HG02610 (cell line): ENCODE data around the gene APLN.

ENCODE experiments used
- ATAC-seq: cut with Tn5 transposase; IDR thresholded peaks from one replicate; pipeline ENCODE4 v1.9.1; 2021; ENCODE audit warnings: mild to moderate bottlenecking, moderate library complexity; ENCODE audit not compliant: unreplicated experiment

Gene APLN

DNA sequence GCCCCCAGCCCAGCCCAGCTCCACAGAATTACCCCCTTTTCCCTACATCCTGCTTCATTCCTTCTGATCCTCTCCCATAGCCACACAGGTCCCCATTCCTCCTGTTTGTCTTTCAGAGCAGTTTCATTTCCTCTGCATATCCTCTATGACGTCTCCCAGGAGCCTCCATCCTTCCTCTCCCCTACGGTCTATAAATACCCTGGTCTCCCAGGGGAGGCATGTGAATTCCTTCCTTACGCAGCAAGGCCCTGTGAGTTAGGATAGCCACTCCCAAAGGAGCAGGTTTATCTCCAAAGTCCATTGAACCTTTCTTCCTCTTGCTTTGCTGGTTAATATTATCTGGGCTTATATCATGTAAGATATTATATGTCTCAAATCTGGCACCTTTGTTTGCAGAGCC, 8.4 kb upstream of the APLN start:
- ATAC-seq: no peak

DNA sequence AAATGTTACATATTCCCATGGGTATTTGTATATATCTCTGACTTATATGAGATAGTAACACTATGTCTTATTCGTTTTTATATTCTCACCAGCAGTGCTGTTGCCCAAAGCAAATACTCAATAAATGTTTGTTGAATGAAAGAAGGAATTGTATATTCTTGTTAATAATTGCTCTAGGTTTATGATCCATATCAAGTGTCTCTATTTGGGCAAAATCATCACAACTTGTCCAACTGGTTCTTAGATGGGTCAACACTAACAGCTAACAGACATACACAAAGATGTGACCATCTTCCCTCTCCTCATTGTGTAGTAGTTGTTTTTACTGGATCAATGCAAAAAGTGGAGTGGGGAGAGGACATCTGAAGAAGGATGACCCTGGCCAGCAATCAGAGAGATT, 6.6 kb upstream of the APLN start:
- no peak for ATAC-seq

DNA sequence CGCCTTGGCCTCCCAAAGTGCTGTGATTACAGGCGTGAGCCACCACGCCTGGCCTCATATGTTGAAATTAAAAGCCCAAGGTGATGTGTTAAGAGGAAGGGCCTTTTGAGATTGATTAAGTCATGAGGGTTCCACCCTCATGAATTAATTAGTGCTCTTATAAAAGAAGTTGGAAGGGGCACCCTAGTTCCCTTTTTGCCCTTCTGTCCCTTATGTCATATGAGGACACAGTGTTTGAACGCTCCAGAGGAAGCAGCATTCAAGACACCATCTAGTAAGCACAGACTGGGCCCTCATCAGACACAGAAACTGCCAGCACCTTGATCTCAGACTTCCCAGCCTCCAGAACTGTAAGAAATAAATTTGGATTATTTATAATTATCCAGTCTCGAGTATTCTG, 5.1 kb upstream of the APLN start:
- no peak for ATAC-seq

DNA sequence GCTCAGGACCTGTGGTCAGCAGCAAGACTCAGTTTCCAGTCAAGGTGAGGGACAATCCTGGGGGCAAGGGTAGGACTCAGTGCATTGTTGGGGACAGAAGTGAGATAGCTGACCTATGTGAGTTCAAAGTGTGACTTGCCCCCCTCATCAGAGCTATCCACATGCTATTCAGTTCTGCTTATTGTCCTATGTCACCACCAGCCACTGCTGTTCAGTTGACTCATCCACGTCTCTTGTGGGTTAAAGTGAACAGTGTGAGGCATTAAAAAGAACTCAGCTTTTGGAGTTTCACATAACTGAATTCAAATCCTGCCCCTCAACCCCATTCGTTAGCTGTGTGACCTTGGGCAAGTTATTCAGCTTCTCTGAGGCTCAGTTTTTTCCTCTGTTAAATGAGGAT, 4.4 kb upstream of the APLN start:
- no peak for ATAC-seq

- no peak for ATAC-seq
These were observed 3.7 kb upstream of the APLN start for GRCh38 chrX:129658429-129658828.

- no peak for ATAC-seq
These were observed 942 bp upstream of the APLN start for GRCh38 chrX:129655547-129656249.

- ATAC-seq: peak; percentile 64
These were observed 645 bp downstream of the APLN start for GRCh38 chrX:129653971-129654651.

- ATAC-seq: no peak
These were observed 1.4 kb downstream of the APLN start for GRCh38 chrX:129653181-129653970.

DNA sequence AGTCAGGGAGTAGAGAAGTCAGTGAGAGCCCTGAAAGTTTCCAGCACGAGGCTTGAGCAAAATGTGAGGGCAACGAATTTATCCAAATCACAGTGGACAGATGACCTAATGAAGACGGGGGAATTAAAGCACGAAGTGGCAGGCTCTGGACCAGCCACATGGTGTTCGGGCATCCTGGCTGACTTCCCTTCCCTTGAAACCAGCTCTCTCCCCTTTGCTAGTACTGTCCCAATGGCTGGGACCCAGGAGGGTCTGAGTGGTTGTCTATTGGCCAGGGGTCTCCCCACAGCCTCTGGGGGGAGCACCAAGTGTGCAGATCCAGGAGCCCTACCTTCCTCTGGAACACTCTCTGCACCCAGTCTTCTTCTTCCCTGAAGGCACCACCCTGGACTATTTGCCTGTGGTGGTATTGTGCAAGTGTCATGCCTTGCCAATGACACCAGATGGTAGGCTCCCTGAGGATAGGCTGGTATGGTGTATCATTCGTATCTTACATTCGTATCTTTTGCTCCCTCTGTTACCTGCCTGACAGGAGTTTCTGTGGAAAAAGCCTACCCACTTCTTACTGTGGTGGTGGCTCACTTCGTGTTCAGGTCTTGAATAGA, 2.1 kb downstream of the APLN start:
- ATAC-seq: no peak

DNA sequence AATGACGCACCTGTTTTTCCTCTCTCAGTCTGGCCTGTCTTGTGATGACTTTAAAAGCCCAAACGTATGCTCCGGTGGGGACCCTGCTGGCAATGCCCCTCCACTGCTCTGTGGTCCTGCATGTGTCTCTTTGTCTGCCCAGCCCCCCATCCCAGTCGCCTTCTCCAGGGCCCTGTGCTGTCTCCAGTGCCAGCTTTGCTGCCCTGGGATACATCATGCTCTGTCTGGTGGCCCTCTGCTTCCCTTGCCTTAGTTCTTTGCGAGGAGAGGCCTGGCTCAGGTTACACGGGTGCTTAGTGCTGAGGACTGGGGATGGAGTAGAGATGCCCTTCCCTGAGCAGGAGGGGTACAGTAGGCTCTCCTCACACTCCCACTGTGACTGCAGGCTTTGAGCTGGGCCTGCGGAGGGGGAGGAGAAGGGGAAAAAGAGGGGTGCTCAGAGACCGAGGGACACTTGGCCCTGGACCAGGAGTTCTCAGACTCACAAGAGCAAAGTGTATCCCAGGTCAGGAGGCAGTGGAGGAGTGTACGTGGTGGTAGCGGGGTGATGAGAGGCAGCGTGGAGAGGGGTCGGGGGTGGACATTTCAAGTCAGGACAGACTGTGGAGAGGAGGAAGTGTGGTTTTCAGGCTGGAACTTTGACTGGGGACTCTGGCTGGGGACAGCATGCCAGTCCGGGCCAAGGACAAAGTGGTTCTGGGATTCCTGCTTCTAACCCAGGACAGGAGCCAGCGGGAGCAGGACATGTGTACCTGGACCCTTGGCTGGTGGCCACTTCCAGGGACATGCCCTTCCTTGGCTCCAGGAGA, 2.8 kb downstream of the APLN start:
- ATAC-seq: no peak

DNA sequence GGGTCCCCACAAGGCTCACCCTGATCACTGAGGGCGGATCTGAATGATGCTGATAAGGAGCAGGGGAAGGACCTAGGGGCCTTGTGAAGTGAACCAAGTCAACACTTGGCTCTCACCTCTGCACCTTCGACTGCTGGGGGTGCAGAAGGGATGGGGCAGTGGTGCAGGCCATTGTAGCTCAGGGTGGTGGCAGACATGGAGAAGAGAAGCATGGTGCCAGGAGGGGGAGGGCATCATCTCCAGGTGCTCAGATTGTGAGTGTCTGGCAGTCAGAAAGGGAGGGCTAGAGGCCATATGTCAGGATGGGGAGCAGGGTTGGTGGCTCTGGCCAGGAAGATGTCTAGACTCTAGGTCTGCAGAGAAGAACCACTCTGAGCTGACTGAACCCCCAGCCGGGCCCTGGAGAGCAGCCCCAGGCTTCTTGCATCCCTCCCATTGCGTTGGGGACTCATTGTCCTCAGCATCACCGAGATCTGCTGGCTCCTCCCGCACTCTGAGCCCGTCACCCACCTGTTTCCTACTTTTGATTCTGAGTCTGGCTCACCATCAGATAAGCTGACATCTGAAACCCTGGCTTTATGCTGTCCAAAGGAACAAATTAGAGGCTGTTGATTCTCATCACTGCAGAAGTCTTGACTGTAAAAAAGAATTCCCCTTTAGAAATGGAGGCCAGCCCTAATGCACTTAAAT, 3.8 kb downstream of the APLN start:
- no peak for ATAC-seq

GRCh38 chrX:129650183-129650689, 4.5 kb downstream of the APLN start:
- no peak for ATAC-seq

DNA sequence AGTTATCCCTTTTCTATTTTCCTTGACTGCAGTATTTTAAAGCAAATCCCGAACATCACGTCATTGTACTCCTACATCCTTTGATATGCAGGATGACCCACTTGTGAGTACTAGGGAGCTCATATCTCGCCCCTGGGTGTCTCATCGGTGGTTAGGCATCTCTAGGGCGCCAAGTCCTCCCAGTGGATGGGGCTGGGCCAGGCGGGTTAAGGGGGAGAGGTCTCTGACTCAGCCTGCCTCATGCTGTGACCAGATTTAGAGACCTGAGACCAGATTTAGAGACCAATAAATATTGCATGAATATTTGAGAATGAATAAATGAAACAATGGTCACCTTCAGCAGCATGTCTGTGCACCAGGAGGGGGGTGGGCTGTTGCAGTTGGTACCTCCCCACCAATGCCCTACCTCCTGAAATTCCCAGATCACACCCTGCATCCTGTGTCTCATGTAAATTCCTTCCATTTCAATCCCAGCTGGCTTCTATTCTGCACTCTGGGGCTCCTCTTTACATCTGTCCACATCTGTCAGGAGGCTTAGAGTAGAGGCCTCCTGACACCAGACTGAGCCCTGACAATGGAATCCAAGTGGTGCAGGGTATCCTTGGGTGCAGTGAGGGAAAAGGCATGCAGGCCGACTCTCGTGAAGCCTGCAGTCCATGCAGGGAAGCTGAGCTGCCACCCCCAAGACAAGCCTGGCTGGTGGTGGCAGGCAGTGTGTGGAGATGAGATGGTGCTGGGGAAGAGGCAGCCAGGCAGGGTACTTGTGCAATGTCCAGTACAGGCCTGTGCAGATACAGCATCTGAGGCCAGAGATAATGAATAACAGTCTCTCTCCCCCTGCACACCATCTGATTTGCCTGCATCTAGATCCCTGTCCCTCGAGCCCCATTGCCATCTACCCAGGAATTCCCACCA, 5.2 kb downstream of the APLN start:
- no peak for ATAC-seq

GRCh38 chrX:129648514-129649267, 6.1 kb downstream of the APLN start:
- ATAC-seq: no peak

GRCh38 chrX:129647418-129648410, 7.0 kb downstream of the APLN start:
- no peak for ATAC-seq

- no peak for ATAC-seq
These were observed 8.0 kb downstream of the APLN start for GRCh38 chrX:129646566-129647417.
